A549 (cell line): ENCODE results near the gene SBNO2. TPM values are rescaled to one million over a fixed set of nuclear protein-coding genes. Genes with fewer than 3 reads are reported as not detected.

Experiments used
- ATAC-seq, 2 experiments: fragments of 200-7000 bp in 1 of 2; fragments of >200 bp in 1 of 2; cut with Nextera tagmentation in 1 of 2; cut with Tn5 transposase in 1 of 2; 3 replicates each; pipeline versions ENCODE4 v1.8.0 to v1.9.1; 2018 to 2020; ENCODE audit warnings: mild to moderate bottlenecking in 1 of 2, moderate library complexity in 1 of 2
- CTCF ChIA-PET: fragments of 300-600 bp; sonication (Branson Sonifier 250); formaldehyde crosslinking; extraction: SDS; loops from one replicate; lab custom pipeline; 2021; ENCODE audit warnings: antibody characterized with exemption, inconsistent platforms; lab: Yijun Ruan, JAX
- POLR2A ChIA-PET: fragments of 350-600 bp; formaldehyde crosslinking; extraction: SDS; loops from one replicate; lab custom pipeline; 2021; ENCODE audit warnings: antibody characterized with exemption, inconsistent platforms; lab: Yijun Ruan, JAX
- DNase-seq, 2 experiments: peaks; one replicate each; pipeline versions ENCODE4 v3.0.0 to v3.0.0-alpha.2; 2011 to 2016; ENCODE audit warnings: low read depth in 1 of 2, low spot score in 1 of 2
- FAIRE-seq: peaks from 2 replicates; lab custom pipeline; 2011; peaks lifted over from hg19 to GRCh38; lab: Jason Lieb, UNC
- H3K27ac ChIP-seq, 2 experiments: fragments of >200 bp; sonication (Bioruptor Twin); formaldehyde crosslinking; 3 replicates each; pipeline ENCODE4 v1.5.1; 2016 to 2017
- H3K4me1 ChIP-seq: fragments of >200 bp; sonication (Bioruptor Twin); formaldehyde crosslinking; 3 replicates; pipeline ENCODE4 v1.6.1; 2016
- H3K4me2 ChIP-seq: fragments of >200 bp; sonication (Bioruptor Twin); formaldehyde crosslinking; 3 replicates; pipeline ENCODE4 v1.6.1; 2016
- H3K4me3 ChIP-seq: fragments of >200 bp; sonication (Bioruptor Twin); formaldehyde crosslinking; 3 replicates; pipeline ENCODE4 v1.5.1; 2016
- H3K9me3 ChIP-seq: fragments of >200 bp; sonication (Bioruptor Twin); formaldehyde crosslinking; 3 replicates; pipeline ENCODE4 v1.6.1; 2016
- BCL3 ChIP-seq: fragments of >200 bp; sonication (Bioruptor Twin); formaldehyde crosslinking; IDR thresholded peaks from 3 replicates; pipeline ENCODE4 v1.6.1; 2016
- BHLHE40 ChIP-seq: IDR thresholded peaks from 2 replicates; pipeline ENCODE4 v1.6.1; 2012; ENCODE audit warnings: low read depth, low read length, inconsistent platforms
- CEBPB ChIP-seq, 2 experiments: fragments of >200 bp in 1 of 2; sonication (Bioruptor Twin) in 1 of 2; formaldehyde crosslinking in 1 of 2; IDR thresholded peaks; 2 replicates each; pipeline ENCODE4 v1.6.1; 2012 to 2016
- CTCF ChIP-seq: fragments of >200 bp; sonication (Bioruptor Twin); formaldehyde crosslinking; IDR thresholded peaks from 3 replicates; pipeline ENCODE4 v1.5.1; 2016
- E2F6 ChIP-seq: IDR thresholded peaks from 2 replicates; pipeline ENCODE4 v1.6.1; 2012; ENCODE audit warnings: low read depth, borderline replicate concordance
- FOSB ChIP-seq: fragments of 250-450 bp; sonication (Bioruptor Pico); IDR thresholded peaks from 2 replicates; pipeline ENCODE4 v1.5.0; 2020; ENCODE audit warnings: mild to moderate bottlenecking, moderate library complexity
- FOSL2 ChIP-seq, 2 experiments: fragments of 450-650 bp in 1 of 2; fragments of >200 bp in 1 of 2; sonication (Bioruptor Twin) in 1 of 2; formaldehyde crosslinking; IDR thresholded peaks; 2 replicates each; pipeline versions ENCODE4 v1.5.0 to v1.6.1; 2016 to 2020; ENCODE audit warnings: mild to moderate bottlenecking in 1 of 2, moderate library complexity in 1 of 2
- FOXS1 ChIP-seq: fragments of 250-450 bp; sonication (Bioruptor Pico); IDR thresholded peaks from 2 replicates; pipeline ENCODE4 v1.5.0; 2020; ENCODE audit warnings: mild to moderate bottlenecking, moderate library complexity
- GATA3 ChIP-seq: IDR thresholded peaks from 2 replicates; pipeline ENCODE4 v1.6.1; 2012; ENCODE audit warnings: borderline replicate concordance
- HEYL ChIP-seq: fragments of 250-450 bp; sonication (Bioruptor Pico); IDR thresholded peaks from 2 replicates; pipeline ENCODE4 v1.8.0; 2021; ENCODE audit warnings: mild to moderate bottlenecking, moderate library complexity
- HOXA7 ChIP-seq: fragments of 250-450 bp; sonication (Bioruptor Pico); IDR thresholded peaks from 2 replicates; pipeline ENCODE4 v1.5.0; 2020; ENCODE audit warnings: mild to moderate bottlenecking, moderate library complexity
- HOXB5 ChIP-seq: fragments of 250-450 bp; sonication (Bioruptor Pico); IDR thresholded peaks from 2 replicates; pipeline ENCODE4 v1.5.0; 2020; ENCODE audit warnings: mild to moderate bottlenecking, moderate library complexity
- JUN ChIP-seq, 2 experiments: fragments of >200 bp; sonication (Bioruptor Twin); formaldehyde crosslinking; IDR thresholded peaks; 2 replicates in 1 of 2; 3 replicates in 1 of 2; pipeline ENCODE4 v1.6.1; 2016 to 2017
- JUNB ChIP-seq: fragments of >200 bp; sonication (Bioruptor Twin); formaldehyde crosslinking; IDR thresholded peaks from 2 replicates; pipeline ENCODE4 v1.6.1; 2016
- MYC ChIP-seq: IDR thresholded peaks from 2 replicates; pipeline ENCODE4 v1.6.1; 2012; ENCODE audit warnings: mild to moderate bottlenecking, inconsistent platforms, low read length, improper control_type of control experiment, borderline replicate concordance
- NR3C1 ChIP-seq: fragments of >200 bp; sonication (Bioruptor Twin); formaldehyde crosslinking; IDR thresholded peaks from 3 replicates; pipeline ENCODE4 v1.6.1; 2017
- PBX3 ChIP-seq: IDR thresholded peaks from 2 replicates; pipeline ENCODE4 v1.6.1; 2012
- POLR2A ChIP-seq: IDR thresholded peaks from 2 replicates; pipeline ENCODE4 v1.6.1; 2012; ENCODE audit warnings: mild to moderate bottlenecking, low read length
- RFX5 ChIP-seq: fragments of 450-650 bp; IDR thresholded peaks from 2 replicates; pipeline ENCODE4 v1.7.1; 2014; ENCODE audit warnings: antibody characterized with exemption, mild to moderate bottlenecking, moderate library complexity
- SMC3 ChIP-seq: fragments of >200 bp; sonication (Bioruptor Twin); formaldehyde crosslinking; IDR thresholded peaks from 3 replicates; pipeline ENCODE4 v1.6.1; 2018; ENCODE audit warnings: inconsistent platforms
- SREBF2 ChIP-seq: fragments of 450-650 bp; IDR thresholded peaks from 2 replicates; pipeline ENCODE4 v1.6.1; 2014; ENCODE audit warnings: mild to moderate bottlenecking, moderate library complexity
- TP53 ChIP-seq: fragments of 250-450 bp; sonication (Bioruptor Pico); IDR thresholded peaks from 2 replicates; pipeline ENCODE4 v1.5.0; 2021; ENCODE audit warnings: mild to moderate bottlenecking, moderate library complexity
- ZC3H11A ChIP-seq: fragments of 450-650 bp; IDR thresholded peaks from 2 replicates; pipeline ENCODE4 v1.6.1; 2014; ENCODE audit warnings: antibody characterized with exemption, mild to moderate bottlenecking
- ZNF302 ChIP-seq: fragments of 250-450 bp; sonication (Bioruptor Pico); IDR thresholded peaks from 2 replicates; pipeline ENCODE4 v1.9.0; 2021; ENCODE audit warnings: inconsistent platforms, mild to moderate bottlenecking, moderate library complexity
- ZSCAN20 ChIP-seq: fragments of 250-450 bp; sonication (Bioruptor Pico); IDR thresholded peaks from 2 replicates; pipeline ENCODE4 v1.8.0; 2022; ENCODE audit warnings: mild to moderate bottlenecking, moderate library complexity
- WGBS: methylation state at CpG from one replicate; pipeline ENCODE4 v1.1.6; 2017; ENCODE audit errors: missing lambda C conversion rate; 5-methylcytosine and 5-hydroxymethylcytosine counted together
- polyA plus RNA-seq, 4 experiments: library from polyadenylated mRNA; depleted of rRNA in 3 of 4; stranded (reverse); fragments of >200 nt; fragmentation: RNase III in 1 of 4; extraction: RNeasy Plus Mini Kit Qiagen cat#74134 plus additional on column Dnase treatment in 1 of 4; gene quantifications; 2 replicates in 3 of 4; 3 replicates in 1 of 4; pipeline ENCODE4 v1.2.3, GENCODE V29; 2011 to 2017

The SBNO2 gene
- polyA plus RNA-seq, 2 of the 4 experiments (the other 2 are of a cell fraction), result 6.8 to 27.0 TPM

GRCh38 chr19:1141944-1142343 is 32.1 kb downstream of the SBNO2 start:
- ATAC-seq (peak in 1 of 2 experiments; percentile 38; a peak in 1 of 6 replicates), FAIRE-seq (no peak)

GRCh38 chr19:1140272-1141027 is 33.6 kb downstream of the SBNO2 start:
- ChIA-PET CTCF (interaction anchor here (1.0 to 1.3 kb wide), 2 partner anchors 9 to 27 kb away, joined by 3 to 6 read pairs; no protein-coding TSS in a partner anchor), POLR2A (no interaction called here)
- ATAC-seq (peak; percentile 37 to 39; a peak in 4 of 6 replicates), FAIRE-seq (no peak), DNase-seq (no peak)
- 93% methylated on average over 25 of the region's 39 CpGs for WGBS
- H3K4me1 ChIP-seq, result no peaks in the 10 kb centered on the region
- H3K9me3 ChIP-seq, result no peaks in the 10 kb centered on the region
- no peak overlapping the region for H3K4me3 ChIP-seq
- TF ChIP-seq HOXA7 (no peak), HOXB5 (CRISPR knock-in tag) (no peak), SREBF2 (no peak), JUN (IDR thresholded peaks at IDR 0.05) (no peak), PBX3 (no peak), POLR2A (no peak), TP53 (CRISPR knock-in tag) (no peak), ZSCAN20 (CRISPR knock-in tag) (no peak), CTCF (no peak), RFX5 (no peak), JUNB (no peak), ZC3H11A (no peak), FOSB (CRISPR knock-in tag) (no peak), FOXS1 (CRISPR knock-in tag) (no peak), BCL3 (no peak), E2F6 (no peak), ZNF302 (CRISPR knock-in tag) (no peak), SMC3 (no peak)
- no peak overlapping the region for H3K4me2 ChIP-seq
- no peak overlapping the region for H3K27ac ChIP-seq

More at GRCh38 chr19:1141944-1142343, 32.1 kb downstream of the SBNO2 start:
- CTCF ChIA-PET, result interaction anchor here (1.9 kb wide), 1 partner anchor 12 kb away, joined by 5 read pairs; no protein-coding TSS in a partner anchor
- no peak overlapping the region for H3K27ac ChIP-seq
- no peak overlapping the region for H3K4me2 ChIP-seq
- POLR2A ChIA-PET, result no interaction called here
- 79% methylated on average over 4 of the region's 5 CpGs for WGBS
- peaks cover 3% of the 10 kb centered on the region for H3K4me1 ChIP-seq
- no peak overlapping the region for H3K4me3 ChIP-seq
- DNase-seq, result no peak
- H3K9me3 ChIP-seq, result no peaks in the 10 kb centered on the region
- no peak for TF ChIP-seq HEYL (CRISPR knock-in tag)
- no peak for TF ChIP-seq FOSL2 (IDR thresholded peaks at IDR 0.05)
- no peak for TF ChIP-seq FOSL2 (CRISPR knock-in tag; IDR thresholded peaks at IDR 0.05)
- no peak for TF ChIP-seq ZNF302 (CRISPR knock-in tag)
- no peak for TF ChIP-seq CEBPB (IDR thresholded peaks at IDR 0.05)
- TF ChIP-seq GATA3, result no peak
- TF ChIP-seq RFX5, result no peak
- no peak for TF ChIP-seq BHLHE40
- no peak for TF ChIP-seq MYC
- TF ChIP-seq NR3C1, result no peak
